Coronary artery (tissue), 2 donors: ENCODE data around the gene ARHGAP36.

Source experiments
- DNase-seq: peaks from one replicate; pipeline ENCODE4 v3.0.0-alpha.2; 2017; ENCODE audit warnings: low spot score
- H3K27ac ChIP-seq, 2 donors: fragments of 200-600 bp; sonication (generic); one replicate each; pipeline ENCODE4 v1.5.1; 2016 to 2019
- H3K4me3 ChIP-seq: fragments of 200-600 bp; sonication (generic); 2 replicates; pipeline ENCODE4 v1.5.1; 2016; ENCODE audit warnings: mild to moderate bottlenecking, moderate library complexity
- CTCF ChIP-seq: fragments of 200-600 bp; sonication (generic); IDR thresholded peaks from one replicate; pipeline ENCODE4 v1.5.1; 2019; ENCODE audit warnings: antibody characterized with exemption

Gene ARHGAP36

GRCh38 chrX:131068945-131069719, 11.0 kb downstream of the ARHGAP36 start:
- no peak overlapping the region for H3K4me3 ChIP-seq
- H3K27ac ChIP-seq: no peak overlapping the region
- no peak for TF ChIP-seq CTCF
- DNase-seq: no peak

- no peak overlapping the region for H3K27ac ChIP-seq
- TF ChIP-seq CTCF: no peak
Measured at GRCh38 chrX:131072871-131073571, 14.9 kb downstream of the ARHGAP36 start.

GRCh38 chrX:131073607-131074006, 15.5 kb downstream of the ARHGAP36 start:
- Histone ChIP-seq H3K27ac (no peak overlapping the region), H3K4me3 (no peak overlapping the region)
- no peak for TF ChIP-seq CTCF
- no peak for DNase-seq

More at GRCh38 chrX:131072871-131073571, 14.9 kb downstream of the ARHGAP36 start:
- DNase-seq: no peak
- no peak overlapping the region for H3K4me3 ChIP-seq

- Histone ChIP-seq H3K4me3 (no peak overlapping the region), H3K27ac (no peak overlapping the region)
- no peak for TF ChIP-seq CTCF
- no peak for DNase-seq
Measured at GRCh38 chrX:131081772-131082740, 23.9 kb downstream of the ARHGAP36 start.

- no peak for TF ChIP-seq CTCF
- no peak overlapping the region for H3K27ac ChIP-seq
- H3K4me3 ChIP-seq: no peak overlapping the region
- no peak for DNase-seq
Measured at GRCh38 chrX:131083510-131084142, 25.5 kb downstream of the ARHGAP36 start.

GRCh38 chrX:131084145-131084544, 26.0 kb downstream of the ARHGAP36 start:
- Histone ChIP-seq H3K4me3 (no peak overlapping the region), H3K27ac (no peak overlapping the region)
- no peak for DNase-seq
- no peak for TF ChIP-seq CTCF
